ENCODE results near the gene LRRC75A. TPM values are rescaled to one million over a fixed set of nuclear protein-coding genes. Genes with fewer than 3 reads are reported as not detected.
A peak's percentile ranks its signal among the peaks of the same experiment; 100 is the strongest.

The LRRC75A gene
- polyA plus RNA-seq, 1 donor from 2014 or later: 1.7 TPM

DNA sequence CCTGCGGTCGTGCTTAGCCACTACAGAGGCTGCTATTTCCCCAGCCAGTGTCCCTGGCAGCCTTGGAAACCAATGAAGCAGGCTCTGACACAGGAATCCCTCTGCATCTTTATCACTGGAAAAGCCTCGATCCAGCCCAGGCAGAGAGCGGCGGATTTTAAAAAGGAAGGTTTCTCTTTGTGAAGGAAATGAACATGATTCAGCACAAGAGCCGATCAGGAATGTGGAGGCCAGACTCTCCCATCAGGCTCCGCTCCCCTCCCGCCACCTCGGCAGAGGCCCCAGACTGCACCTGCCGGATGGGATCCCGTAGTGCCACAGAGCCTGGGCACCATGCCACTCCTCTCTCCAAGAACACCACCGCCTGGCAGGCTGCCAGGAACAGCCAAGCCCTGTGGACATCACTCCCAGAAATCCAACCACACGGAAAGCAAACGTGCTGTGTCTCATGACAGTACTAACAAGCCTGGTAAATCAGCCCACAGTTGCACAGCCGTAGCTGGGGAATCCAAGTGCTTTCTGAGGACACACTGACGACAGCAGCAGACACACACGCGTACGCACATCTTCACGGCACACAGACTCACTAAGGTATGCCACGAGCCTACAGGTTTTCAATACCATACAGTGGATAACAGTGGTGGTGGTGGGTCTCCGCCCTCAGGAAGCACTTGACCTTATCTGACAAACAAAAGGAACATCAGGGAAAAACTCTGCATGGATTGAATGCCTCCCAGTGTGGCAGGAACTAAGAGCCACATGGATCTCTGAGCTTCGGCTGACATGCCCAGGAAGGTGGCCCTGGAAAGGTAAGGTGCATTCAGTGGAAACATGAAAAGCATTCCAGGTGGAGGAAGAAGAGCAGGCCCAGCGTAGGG is 5.4 kb downstream of the LRRC75A start:
- no peak overlapping the region for H3K27ac Mint-ChIP-seq
- no peaks in the 10 kb centered on the region for H3K36me3 Mint-ChIP-seq
- H3K4me1 Mint-ChIP-seq: peaks cover 0 to 6% (median 4%) of the 10 kb centered on the region in 3 donors
- peak overlapping the region in 1 of 4 donors; percentile 53 for H3K4me3 Mint-ChIP-seq
- H3K27me3 Mint-ChIP-seq: peaks cover 9% of the 10 kb centered on the region
- no peaks in the 10 kb centered on the region for H3K9me3 Mint-ChIP-seq

DNA sequence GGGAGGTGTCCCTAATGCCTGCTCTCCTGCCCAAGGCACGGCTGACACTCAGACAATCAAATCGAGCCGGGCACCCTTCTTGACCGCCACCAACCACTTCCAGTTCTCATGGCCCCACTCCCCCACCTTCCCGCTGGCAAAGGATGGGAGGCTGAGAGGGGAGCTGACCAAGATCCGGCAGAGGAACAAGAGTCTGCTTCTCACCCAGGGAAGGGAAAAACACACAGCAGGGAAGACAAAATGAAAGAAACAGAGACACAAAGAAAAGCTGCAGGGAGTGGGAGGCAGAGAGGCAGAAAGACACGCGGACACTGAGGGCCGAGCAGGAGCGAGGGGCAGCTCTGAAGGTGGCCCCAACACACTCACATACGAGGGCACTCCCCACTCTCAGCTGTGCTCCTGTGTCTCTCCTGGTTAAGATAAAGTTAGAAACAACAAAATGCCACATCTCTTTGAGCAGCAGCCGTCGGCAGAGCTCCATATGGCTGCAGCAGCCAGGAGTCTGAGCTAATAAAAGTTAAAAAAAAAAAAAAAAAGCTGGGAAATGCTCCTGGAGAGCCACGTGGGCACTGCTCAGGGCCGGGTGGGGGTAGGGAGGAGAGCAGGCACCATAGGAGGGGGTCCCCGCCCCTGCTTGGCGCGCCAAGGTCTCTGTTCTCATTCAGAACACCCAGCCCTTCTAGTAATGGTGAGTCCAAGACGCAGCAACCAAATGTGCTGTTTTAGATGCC is 7.4 kb downstream of the LRRC75A start:
- no peaks in the 10 kb centered on the region for H3K36me3 Mint-ChIP-seq
- H3K27me3 Mint-ChIP-seq: peaks cover 1% of the 10 kb centered on the region
- H3K4me3 Mint-ChIP-seq: no peak overlapping the region
- H3K9me3 Mint-ChIP-seq: no peaks in the 10 kb centered on the region
- H3K27ac Mint-ChIP-seq: no peak overlapping the region
- peaks cover 0 to 3% (median 0%) of the 10 kb centered on the region in 3 donors for H3K4me1 Mint-ChIP-seq

DNA sequence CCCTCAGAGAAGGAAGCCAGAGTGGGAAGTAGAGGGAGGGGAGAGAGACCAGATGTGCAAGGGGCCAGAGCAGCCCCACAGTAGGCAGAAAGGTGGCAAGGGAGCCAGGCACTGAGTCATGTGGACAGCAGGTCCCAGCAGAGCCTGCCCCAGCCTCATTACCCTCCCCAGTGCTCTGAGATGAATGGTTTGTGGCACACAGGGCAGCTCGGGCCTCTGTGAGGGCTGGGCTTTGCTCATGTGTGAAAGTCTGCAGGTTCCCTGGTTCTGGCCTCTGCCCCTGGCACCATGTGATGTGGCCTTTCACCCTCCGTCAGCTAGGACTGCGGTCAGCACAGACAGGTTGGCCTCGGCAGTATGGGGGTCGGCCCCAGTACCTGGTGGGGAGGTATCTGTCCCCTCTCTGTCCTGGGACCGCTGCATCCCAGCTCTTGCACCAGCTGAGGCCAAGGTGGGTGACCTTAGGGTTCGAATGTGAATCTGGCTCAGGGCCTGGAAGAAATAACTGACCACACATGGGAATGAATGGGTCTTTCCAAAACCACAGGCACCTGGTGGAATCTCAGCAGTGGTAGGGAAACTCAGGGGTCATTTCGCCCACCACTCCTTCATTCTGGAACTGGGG is 8.9 kb downstream of the LRRC75A start:
- peaks cover 2% of the 10 kb centered on the region for H3K36me3 Mint-ChIP-seq
- H3K4me1 Mint-ChIP-seq: no peaks in the 10 kb centered on the region
- no peak overlapping the region for H3K27ac Mint-ChIP-seq
- H3K27me3 Mint-ChIP-seq: peaks cover 1% of the 10 kb centered on the region
- H3K4me3 Mint-ChIP-seq: no peak overlapping the region
- no peaks in the 10 kb centered on the region for H3K9me3 Mint-ChIP-seq

DNA sequence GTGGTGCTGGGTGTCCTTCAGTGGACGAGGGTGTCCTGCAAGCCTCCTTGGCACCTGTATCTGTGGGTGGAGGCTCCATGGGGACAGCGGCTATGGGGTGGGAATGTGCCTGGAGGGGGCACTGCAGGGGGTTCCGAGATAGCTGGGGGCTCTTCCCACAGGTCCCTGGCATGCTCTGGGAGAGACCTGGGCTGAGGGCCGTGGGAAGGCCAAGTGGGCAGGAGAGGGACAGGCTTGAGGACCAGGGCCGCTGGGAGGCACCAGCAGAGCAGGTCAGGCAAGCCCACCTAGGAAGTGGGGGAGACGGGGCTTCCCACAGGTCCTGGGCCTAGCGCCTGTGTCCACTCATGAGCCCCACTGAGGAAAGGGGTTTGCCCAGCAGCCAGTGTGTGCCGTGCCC is 9.7 kb downstream of the LRRC75A start:
- H3K4me1 Mint-ChIP-seq: no peaks in the 10 kb centered on the region
- no peak overlapping the region for H3K27ac Mint-ChIP-seq
- peaks cover 2% of the 10 kb centered on the region for H3K36me3 Mint-ChIP-seq
- peaks cover 1% of the 10 kb centered on the region for H3K27me3 Mint-ChIP-seq
- no peak overlapping the region for H3K4me3 Mint-ChIP-seq
- no peaks in the 10 kb centered on the region for H3K9me3 Mint-ChIP-seq

DNA sequence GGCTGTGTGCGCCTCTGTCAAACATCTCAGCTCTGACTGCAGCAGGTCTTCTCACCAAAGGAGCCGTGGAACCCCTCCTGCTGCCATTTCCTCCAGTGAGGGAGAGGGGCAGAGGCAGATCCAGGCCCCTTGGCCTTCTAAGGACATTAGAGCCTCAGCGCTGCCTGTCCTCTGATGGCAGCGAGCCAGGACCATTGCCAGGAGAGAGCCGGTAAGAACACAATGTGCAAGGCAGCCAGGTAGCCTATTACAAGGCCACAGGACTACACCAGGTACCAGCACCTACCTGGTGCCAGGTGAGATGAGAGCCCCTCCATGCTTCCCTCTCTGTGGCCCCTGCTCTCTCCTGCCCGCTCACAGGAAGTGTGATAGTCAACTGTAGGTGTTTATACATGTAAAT is 11.0 kb downstream of the LRRC75A start:
- H3K27me3 Mint-ChIP-seq: peaks cover 1% of the 10 kb centered on the region
- H3K4me3 Mint-ChIP-seq: no peak overlapping the region
- peaks cover 2% of the 10 kb centered on the region for H3K36me3 Mint-ChIP-seq
- H3K4me1 Mint-ChIP-seq: no peaks in the 10 kb centered on the region
- no peak overlapping the region for H3K27ac Mint-ChIP-seq
- H3K9me3 Mint-ChIP-seq: no peaks in the 10 kb centered on the region

DNA sequence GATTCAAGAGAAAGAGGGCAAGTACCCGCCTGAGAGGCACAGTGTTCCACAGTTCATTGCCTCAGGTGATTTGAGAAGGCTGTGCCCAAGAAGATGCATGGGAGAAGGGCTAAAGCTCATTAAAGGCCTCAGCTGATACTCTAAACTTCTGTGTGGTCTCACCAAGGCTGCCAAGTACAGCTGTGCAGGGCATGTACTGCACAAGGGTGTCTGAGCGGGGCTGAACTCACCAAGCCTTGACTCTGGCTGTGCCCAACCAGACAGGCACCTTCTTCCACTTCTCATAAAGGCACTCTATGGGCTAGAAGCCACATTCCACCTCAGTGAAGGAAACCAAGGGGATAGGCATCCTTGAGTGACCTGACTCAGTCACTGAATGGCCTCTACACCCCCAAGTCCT is 12.7 kb downstream of the LRRC75A start:
- peaks cover 1% of the 10 kb centered on the region for H3K27me3 Mint-ChIP-seq
- H3K27ac Mint-ChIP-seq: no peak overlapping the region
- H3K36me3 Mint-ChIP-seq: peaks cover 2% of the 10 kb centered on the region
- H3K4me1 Mint-ChIP-seq: no peaks in the 10 kb centered on the region
- no peak overlapping the region for H3K4me3 Mint-ChIP-seq
- H3K9me3 Mint-ChIP-seq: no peaks in the 10 kb centered on the region

DNA sequence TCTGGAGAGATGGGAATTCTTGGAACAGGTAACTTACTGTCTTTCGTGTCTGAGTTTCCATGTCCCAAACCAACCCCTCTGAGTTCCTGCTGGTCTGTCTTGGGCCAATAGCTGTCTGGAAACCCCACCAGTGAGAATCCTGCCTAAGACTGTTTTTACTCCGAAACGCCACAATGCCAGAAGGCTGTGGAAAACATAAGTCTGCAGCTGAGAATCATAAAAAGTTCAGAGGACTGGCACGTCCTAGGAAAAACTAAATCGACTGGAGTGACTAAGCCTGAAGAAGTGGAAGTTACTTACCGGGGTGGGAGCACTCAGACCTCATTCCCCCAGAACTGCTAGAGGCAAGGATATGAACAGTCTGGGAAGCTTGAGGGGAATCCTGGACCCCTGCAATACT is 13.3 kb downstream of the LRRC75A start:
- H3K4me3 Mint-ChIP-seq: no peak overlapping the region

DNA sequence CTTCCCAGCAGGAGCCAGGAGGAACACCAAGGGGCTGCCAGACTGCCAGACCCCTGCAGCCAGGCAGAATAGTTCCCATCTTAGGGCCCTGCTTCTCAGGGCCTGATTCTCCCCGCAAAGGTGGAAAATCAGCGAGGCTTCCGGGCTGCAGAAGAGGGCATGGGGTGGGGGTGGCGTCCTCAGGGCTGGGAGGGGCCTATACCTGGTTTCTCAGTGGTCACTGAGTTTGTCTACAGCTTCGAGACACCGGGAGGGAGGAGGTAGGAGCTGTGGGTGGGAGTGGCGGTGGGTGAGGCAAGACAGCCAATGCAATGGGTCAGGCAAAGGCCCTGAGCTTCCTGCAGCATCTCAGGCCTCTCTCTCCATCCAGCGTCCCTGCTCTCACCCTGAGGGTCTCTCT is 14.3 kb downstream of the LRRC75A start:
- H3K36me3 Mint-ChIP-seq: peaks cover 2% of the 10 kb centered on the region
- H3K4me1 Mint-ChIP-seq: no peaks in the 10 kb centered on the region
- H3K4me3 Mint-ChIP-seq: peak overlapping the region in 1 of 4 donors; percentile 28
- no peaks in the 10 kb centered on the region for H3K27me3 Mint-ChIP-seq
- H3K9me3 Mint-ChIP-seq: no peaks in the 10 kb centered on the region
- H3K27ac Mint-ChIP-seq: no peak overlapping the region

More for the DNA sequence above, 13.3 kb downstream of the LRRC75A start:
- no peaks in the 10 kb centered on the region for H3K9me3 Mint-ChIP-seq
- peaks cover under 1% of the 10 kb centered on the region for H3K27me3 Mint-ChIP-seq
- no peaks in the 10 kb centered on the region for H3K4me1 Mint-ChIP-seq
- H3K27ac Mint-ChIP-seq: no peak overlapping the region
- H3K36me3 Mint-ChIP-seq: peaks cover 2% of the 10 kb centered on the region

DNA sequence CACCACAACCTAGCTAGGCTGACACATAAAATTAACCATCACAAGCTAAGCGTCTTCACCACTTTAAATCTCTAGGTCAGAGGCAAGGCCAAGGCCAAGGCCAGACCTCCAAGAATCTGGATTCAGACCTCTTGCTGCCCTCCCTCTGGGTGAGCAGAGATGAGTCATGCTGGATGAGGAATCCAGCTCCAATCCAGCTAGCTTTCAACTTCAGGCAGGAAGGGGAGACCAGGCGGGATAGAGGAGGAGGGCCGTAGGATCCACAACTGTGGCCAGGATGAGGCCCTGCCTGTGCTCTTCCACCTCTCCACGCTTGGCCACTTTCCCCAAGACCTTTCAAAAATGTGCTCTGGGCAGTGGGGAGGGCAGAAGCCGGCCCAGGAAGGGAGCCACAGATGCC is 14.7 kb downstream of the LRRC75A start:
- H3K4me1 Mint-ChIP-seq: no peaks in the 10 kb centered on the region
- H3K27me3 Mint-ChIP-seq: no peaks in the 10 kb centered on the region
- peaks cover 2% of the 10 kb centered on the region for H3K36me3 Mint-ChIP-seq
- H3K27ac Mint-ChIP-seq: no peak overlapping the region
- H3K4me3 Mint-ChIP-seq: no peak overlapping the region
- H3K9me3 Mint-ChIP-seq: no peaks in the 10 kb centered on the region

DNA sequence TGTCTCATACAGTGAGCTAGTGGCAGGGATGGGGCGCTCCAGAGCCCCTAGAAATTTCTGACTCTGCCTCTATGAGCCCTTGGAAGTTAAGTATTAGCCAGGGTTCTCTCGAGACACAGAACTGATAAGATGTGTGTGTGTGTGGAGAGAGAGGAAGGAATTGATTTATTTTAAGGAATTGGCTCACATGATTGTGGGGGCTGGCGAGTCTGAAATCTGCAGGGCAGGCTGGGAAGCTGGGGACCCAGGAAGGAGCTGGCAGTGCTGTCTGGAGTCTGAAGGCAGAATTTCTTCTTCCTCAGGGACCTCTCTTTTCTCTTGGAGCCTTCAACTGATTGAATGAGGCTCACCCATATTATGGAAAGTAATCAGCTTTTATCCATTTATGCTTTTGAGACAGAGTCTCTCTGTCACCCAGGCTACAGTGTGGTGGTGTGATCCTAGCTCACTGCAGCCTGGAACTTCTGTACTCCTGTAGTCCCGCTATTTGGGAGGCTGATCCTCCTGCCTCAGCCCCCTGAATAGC is 16.8 kb downstream of the LRRC75A start:
- Mint-ChIP-seq H3K9me3 (no peaks in the 10 kb centered on the region), H3K4me1 (no peaks in the 10 kb centered on the region), H3K36me3 (peaks cover 5% of the 10 kb centered on the region), H3K27ac (no peak overlapping the region), H3K4me3 (no peak overlapping the region), H3K27me3 (no peaks in the 10 kb centered on the region)

DNA sequence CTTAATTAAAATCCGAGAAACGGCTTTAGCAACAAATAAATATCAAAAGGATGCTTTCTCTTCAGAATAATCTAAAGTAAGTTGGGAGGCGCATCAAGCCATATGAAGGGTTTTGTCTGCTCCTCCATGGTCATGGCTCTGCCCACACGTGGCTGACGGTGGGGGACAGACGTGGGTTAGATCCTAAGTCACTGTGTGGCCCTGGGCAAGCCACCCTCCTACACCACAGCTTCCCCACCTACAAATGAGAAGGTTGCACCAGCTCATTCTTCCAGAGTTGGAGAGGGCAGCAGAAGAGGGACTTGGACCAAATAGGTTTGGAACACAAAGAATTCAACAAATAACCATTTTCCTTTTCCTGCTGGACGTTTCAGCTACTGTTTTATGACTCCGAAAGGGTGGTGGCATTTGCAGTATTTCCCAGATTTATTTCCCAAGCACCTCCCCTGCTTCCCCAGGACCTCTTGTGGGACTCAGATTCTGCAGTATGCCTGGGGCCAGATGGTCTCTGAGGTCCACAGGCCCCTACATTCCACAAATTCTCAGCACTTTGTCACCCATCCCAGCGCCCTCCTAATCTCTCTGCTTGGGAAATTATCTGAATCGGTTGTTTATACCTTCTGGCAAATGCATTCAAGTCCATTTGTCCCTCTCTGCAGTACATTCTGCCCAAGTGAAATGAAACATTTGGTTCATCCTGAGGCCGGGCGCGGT is 17.8 kb downstream of the LRRC75A start:
- Mint-ChIP-seq H3K36me3 (peaks cover 5% of the 10 kb centered on the region), H3K27me3 (no peaks in the 10 kb centered on the region), H3K4me1 (no peaks in the 10 kb centered on the region), H3K9me3 (no peaks in the 10 kb centered on the region), H3K27ac (no peak overlapping the region), H3K4me3 (no peak overlapping the region)

DNA sequence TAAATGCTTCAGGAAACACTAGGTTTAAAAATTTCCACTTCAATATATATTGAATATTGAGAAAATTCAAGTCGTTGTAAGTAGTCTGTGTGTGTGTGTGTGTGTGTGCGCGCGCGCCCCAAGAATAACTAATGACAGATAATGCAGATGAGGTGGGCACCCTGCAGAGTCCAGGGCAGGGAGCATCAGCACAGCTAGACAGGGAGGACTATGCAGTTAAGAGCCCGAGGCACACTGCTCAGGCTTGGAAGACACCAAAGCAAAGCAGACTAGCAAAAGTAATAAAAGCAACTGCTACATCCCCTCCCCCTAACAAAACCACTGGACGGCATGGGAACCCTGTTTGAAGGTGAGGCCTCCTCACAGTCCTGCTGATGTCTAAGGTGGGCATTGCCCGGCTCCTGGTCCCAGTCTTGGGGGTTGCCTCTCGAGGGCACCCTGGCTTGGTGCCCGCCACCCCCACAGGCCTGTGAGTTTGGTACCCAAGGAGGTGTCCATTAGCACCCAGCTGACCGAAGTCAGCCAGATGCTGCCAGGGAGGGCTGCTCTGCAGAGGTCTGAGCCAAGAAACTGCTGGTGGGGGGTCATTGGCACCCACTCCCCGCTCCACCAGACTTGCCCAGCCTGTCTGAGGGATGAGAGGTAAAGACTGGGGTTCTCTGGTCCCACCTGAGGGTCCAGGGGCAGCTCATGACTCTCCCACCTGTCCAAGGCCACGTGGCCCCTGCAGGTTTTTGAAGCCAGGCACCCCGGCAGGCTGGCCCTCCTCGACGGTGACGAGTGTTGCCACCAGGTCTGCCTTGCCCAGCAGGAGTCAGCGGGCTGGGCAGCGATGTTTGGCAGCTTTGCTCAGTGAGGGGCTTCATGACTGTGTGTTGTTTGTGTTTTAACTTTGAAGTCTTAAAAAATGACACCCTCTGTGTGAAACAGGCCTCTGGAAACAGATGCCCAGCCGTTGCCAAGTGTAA is 18.7 kb downstream of the LRRC75A start:
- H3K4me3 Mint-ChIP-seq: no peak overlapping the region
- peaks cover 3% of the 10 kb centered on the region for H3K36me3 Mint-ChIP-seq
- H3K9me3 Mint-ChIP-seq: no peaks in the 10 kb centered on the region
- H3K27me3 Mint-ChIP-seq: no peaks in the 10 kb centered on the region
- no peaks in the 10 kb centered on the region for H3K4me1 Mint-ChIP-seq
- H3K27ac Mint-ChIP-seq: no peak overlapping the region

DNA sequence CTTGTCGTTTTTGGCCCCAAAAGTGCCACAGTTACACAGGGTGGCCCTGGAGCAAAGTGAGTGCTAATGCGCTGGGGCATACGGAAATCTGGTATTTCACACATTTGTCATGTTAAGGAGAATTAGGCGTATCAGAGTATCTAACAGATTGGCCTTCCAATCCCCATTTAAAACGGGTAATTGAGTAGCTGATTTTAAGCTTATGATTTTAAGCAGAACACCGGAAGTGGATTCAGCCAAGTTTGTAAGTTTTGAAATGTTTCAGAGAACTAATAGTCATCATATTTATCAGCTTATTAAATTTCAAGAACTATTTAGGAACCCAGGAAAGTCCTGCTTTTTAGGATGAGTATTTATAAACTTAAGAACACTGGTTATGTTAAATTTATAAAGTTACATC is 19.5 kb downstream of the LRRC75A start:
- no peaks in the 10 kb centered on the region for H3K27me3 Mint-ChIP-seq
- peaks cover 3% of the 10 kb centered on the region for H3K36me3 Mint-ChIP-seq
- no peaks in the 10 kb centered on the region for H3K4me1 Mint-ChIP-seq
- no peak overlapping the region for H3K27ac Mint-ChIP-seq
- no peaks in the 10 kb centered on the region for H3K9me3 Mint-ChIP-seq
- no peak overlapping the region for H3K4me3 Mint-ChIP-seq

DNA sequence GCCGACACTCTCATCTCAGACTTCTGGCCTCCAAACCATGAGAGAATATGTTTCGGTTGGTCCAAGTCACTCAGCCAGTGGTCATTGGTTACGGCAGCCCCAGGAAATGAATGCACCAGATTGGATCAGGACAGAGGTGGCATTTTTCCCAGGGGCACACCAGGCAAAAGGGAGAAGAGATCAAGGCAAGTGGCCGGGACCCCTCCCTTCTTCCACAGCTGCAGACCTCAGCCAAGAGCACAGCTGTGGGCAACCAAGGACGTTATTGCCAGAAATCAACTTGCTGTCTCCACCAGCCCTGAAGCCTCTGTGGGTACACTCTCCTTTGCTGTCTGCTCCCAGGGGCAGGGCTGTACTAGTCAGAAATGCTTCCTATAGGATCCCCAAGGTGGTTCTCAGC is 20.7 kb downstream of the LRRC75A start:
- Mint-ChIP-seq H3K4me1 (no peaks in the 10 kb centered on the region), H3K9me3 (no peaks in the 10 kb centered on the region), H3K4me3 (no peak overlapping the region), H3K27ac (no peak overlapping the region), H3K27me3 (no peaks in the 10 kb centered on the region), H3K36me3 (peaks cover 3% of the 10 kb centered on the region)
